IPS DF 6.9 (cell line): ENCODE data around the gene TBC1D12.

Source experiments
- DNase-seq: peaks from one replicate; pipeline ENCODE4 v3.0.0-alpha.2; 2013; ENCODE audit warnings: low read depth, low spot score
- H3K27ac ChIP-seq: one replicate; pipeline ENCODE4 v1.5.1; 2013; ENCODE audit warnings: low read length, control low read depth
- H3K27me3 ChIP-seq: 2 replicates; pipeline ENCODE4 v1.6.1; 2013; ENCODE audit warnings: mild to moderate bottlenecking, low read length; ENCODE audit not compliant: control insufficient read depth, insufficient read depth
- H3K36me3 ChIP-seq: 2 replicates; pipeline ENCODE4 v1.6.1; 2013; ENCODE audit warnings: low read length; ENCODE audit not compliant: control insufficient read depth, insufficient read depth
- H3K4me1 ChIP-seq: 2 replicates; pipeline ENCODE4 v1.6.1; 2013; ENCODE audit warnings: low read length; ENCODE audit not compliant: control insufficient read depth, insufficient read depth
- H3K4me3 ChIP-seq: 2 replicates; pipeline ENCODE4 v1.5.1; 2013; ENCODE audit warnings: mild to moderate bottlenecking, low read length
- H3K9me3 ChIP-seq: 2 replicates; pipeline ENCODE4 v1.6.1; 2013; ENCODE audit warnings: low read length, inconsistent platforms; ENCODE audit not compliant: control insufficient read depth, insufficient read depth
- WGBS: extraction: QIAGEN DNeasy Blood & Tissue Kit; methylation state at CpG from one replicate; pipeline ENCODE4 v1.1.7; 2013; ENCODE audit warnings: mixed read lengths, missing lambda C conversion rate; ENCODE audit not compliant: insufficient read length, insufficient coverage; 5-methylcytosine and 5-hydroxymethylcytosine counted together

The TBC1D12 gene

DNA sequence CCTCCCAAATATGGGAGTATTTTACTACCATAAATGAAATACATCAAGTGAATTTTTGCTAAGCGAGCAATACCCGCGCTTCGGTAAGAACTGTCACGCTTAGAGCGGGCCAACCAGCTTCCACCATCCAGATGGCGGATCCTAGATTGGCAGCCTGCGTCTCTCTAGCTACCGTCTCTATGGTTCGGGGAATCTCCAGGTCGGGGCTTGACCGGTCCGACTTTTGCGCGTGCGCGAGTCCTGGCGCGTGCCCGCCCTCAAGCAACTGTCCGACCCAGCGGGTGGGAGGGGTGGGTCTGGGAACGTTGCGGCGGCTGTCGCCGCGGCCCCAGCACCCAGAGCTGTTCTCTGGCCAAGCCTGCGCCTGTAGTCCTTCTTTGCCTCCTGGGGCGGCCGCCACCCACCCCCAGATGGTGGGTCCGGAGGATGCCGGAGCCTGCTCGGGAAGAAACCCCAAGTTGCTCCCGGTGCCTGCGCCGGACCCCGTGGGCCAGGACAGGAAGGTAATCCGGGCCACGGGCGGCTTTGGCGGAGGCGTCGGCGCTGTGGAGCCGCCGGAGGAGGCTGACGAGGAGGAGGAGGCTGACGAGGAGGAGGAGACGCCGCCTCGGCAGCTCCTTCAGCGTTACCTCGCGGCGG, at the start of gene TBC1D12:
Gene TBC1D12 (plus strand): TSS at position 338 of the 639 bp plus-strand sequence. CDS start 73 bp downstream, at position 411.
- H3K36me3 ChIP-seq, result no peaks in the 10 kb centered on the region
- no CpG with 5 or more reads among the region's 56 CpGs for WGBS
- peak within 1 kb of the TSS; percentile 67 for H3K4me3 ChIP-seq
- peaks cover 1% of the 10 kb centered on the region; the same call in 1 of the 2 replicates for H3K4me1 ChIP-seq
- DNase-seq, result peak; percentile 95
- H3K9me3 ChIP-seq, result no peaks in the 10 kb centered on the region
- H3K27ac ChIP-seq, result no peak within 1 kb of the TSS
- H3K27me3 ChIP-seq, result peaks cover 4% of the 10 kb centered on the region; the same call in 1 of the 2 replicates

DNA sequence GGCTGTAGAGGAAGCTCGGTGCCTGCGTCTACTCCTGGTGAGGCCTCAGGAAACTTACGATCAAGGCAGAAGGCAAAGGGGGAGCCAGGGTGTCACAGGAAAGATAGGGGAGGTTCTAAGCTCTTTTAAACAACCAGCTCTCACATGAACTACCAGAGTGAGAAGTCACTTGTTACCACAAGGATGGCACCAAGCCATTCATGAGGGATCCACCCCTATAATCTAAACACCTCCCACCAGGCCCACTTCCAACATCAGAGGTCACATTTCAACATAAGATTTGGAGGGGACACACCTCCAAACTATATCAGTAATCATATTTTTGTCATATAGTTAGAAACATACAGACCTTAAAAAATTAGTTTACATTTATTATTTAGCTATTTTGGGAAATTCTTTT, 49.0 kb upstream of the TBC1D12 start:
- H3K27ac ChIP-seq, result no peak overlapping the region
- no CpG with 5 or more reads among the region's 3 CpGs for WGBS
- H3K4me1 ChIP-seq, result no peaks in the 10 kb centered on the region
- peaks cover 11% of the 10 kb centered on the region; the same call in 1 of the 2 replicates for H3K36me3 ChIP-seq
- no peak for DNase-seq
- no peaks in the 10 kb centered on the region for H3K27me3 ChIP-seq
- H3K4me3 ChIP-seq, result no peak overlapping the region
- no peaks in the 10 kb centered on the region for H3K9me3 ChIP-seq

DNA sequence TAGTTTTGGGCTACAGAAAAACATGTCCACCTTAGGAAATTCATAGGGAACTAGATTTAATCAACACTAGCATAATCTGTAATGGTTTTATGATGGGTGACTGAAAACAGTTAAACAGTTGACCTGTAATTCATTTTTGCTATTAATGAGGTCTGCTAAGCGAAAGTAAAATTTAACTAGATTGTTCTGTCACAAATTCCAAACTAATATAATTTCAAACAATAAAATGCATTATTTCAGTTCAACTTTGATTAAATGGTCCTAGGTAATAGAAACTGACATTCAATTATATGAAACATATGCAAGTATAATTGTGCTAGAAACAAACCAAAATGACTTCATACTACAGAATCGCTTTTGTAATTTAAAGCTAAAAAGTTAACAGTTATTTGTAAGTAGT, 46.5 kb upstream of the TBC1D12 start:
- no peak overlapping the region for H3K4me3 ChIP-seq
- no peak overlapping the region for H3K27ac ChIP-seq
- H3K9me3 ChIP-seq, result no peaks in the 10 kb centered on the region
- no peaks in the 10 kb centered on the region for H3K27me3 ChIP-seq
- peaks cover 10% of the 10 kb centered on the region; the same call in 1 of the 2 replicates for H3K36me3 ChIP-seq
- no CpG with 5 or more reads among the region's 2 CpGs for WGBS
- no peak for DNase-seq
- no peaks in the 10 kb centered on the region for H3K4me1 ChIP-seq

DNA sequence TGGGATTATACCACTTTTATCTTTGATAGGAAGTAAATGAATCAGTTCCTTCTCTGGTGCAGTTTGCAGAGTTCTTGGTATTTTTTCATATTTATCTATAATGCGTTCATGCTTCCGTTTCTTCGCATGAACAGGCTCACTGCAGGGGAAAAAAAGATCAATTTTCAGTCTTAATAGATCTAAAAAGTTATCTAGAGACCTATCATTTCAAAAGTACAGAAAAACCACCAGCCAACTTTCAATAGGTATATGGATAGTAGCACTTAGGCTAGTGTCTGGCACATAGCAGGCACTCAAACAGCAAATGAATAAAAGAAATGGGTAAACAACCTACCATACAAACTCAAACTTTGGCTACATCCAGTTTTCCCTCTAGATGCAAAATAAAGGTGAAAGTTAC, 45.1 kb upstream of the TBC1D12 start:
- WGBS, result no CpG with 5 or more reads among the region's 3 CpGs
- H3K4me3 ChIP-seq, result no peak overlapping the region

DNA sequence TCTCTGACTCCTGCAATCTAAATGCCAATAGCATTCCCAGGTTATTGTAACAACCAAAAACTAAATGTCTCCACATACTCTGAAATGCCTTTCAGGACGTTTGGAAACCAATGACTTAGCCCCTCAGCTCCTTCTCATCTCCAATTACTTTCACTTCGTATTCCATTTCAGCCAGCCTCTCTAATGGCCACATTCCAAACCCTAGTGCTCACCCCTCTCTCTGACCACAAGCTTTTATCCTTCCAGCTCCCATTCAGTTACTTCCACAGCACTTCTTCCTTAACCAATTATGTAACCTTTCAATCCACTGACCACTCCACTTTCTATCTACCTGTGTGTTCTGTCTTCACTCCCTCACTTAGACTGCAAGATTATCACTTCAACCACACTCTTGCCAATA, 43.9 kb upstream of the TBC1D12 start:
- Histone ChIP-seq H3K36me3 (peaks cover 2% of the 10 kb centered on the region; the same call in 1 of the 2 replicates), H3K27ac (no peak overlapping the region), H3K27me3 (no peaks in the 10 kb centered on the region; the same call in 1 of the 2 replicates), H3K4me3 (no peak overlapping the region), H3K4me1 (no peaks in the 10 kb centered on the region), H3K9me3 (no peaks in the 10 kb centered on the region)
- no peak for DNase-seq
- no CpG with 5 or more reads among the region's 2 CpGs for WGBS

More for the DNA sequence above, 45.1 kb upstream of the TBC1D12 start:
- Histone ChIP-seq H3K4me1 (no peaks in the 10 kb centered on the region), H3K27ac (no peak overlapping the region), H3K36me3 (peaks cover 6% of the 10 kb centered on the region; the same call in 1 of the 2 replicates), H3K9me3 (no peaks in the 10 kb centered on the region), H3K27me3 (no peaks in the 10 kb centered on the region)
- no peak for DNase-seq

DNA sequence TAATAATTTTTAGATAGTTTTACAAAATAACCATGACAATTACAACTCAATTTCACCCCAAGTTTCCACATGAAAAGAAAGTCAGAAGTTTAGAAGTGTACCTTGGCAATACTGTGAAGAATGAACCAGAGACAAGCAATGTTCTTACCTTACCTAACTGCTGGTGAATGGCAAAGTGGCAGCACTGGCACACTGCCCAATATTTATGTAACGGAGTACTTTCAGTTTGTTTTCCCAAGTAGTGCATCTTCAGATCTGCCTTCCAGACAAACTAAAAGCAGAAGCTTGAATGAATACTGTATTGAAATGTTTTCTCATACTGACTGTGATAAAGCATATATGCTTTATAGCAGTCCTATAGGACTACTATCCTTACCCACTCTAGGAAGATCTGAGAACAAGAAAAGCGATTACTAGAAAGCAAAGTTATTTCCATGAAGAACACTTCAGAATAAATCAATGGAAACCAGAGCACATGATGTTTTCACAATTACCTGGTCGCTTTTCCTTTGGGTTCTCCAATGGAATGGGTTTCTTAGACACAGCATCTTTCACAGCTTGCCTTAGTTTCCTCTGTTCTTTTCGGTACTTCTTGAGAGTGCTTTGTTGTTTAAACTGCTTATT, 41.1 kb upstream of the TBC1D12 start:
- DNase-seq, result no peak

DNA sequence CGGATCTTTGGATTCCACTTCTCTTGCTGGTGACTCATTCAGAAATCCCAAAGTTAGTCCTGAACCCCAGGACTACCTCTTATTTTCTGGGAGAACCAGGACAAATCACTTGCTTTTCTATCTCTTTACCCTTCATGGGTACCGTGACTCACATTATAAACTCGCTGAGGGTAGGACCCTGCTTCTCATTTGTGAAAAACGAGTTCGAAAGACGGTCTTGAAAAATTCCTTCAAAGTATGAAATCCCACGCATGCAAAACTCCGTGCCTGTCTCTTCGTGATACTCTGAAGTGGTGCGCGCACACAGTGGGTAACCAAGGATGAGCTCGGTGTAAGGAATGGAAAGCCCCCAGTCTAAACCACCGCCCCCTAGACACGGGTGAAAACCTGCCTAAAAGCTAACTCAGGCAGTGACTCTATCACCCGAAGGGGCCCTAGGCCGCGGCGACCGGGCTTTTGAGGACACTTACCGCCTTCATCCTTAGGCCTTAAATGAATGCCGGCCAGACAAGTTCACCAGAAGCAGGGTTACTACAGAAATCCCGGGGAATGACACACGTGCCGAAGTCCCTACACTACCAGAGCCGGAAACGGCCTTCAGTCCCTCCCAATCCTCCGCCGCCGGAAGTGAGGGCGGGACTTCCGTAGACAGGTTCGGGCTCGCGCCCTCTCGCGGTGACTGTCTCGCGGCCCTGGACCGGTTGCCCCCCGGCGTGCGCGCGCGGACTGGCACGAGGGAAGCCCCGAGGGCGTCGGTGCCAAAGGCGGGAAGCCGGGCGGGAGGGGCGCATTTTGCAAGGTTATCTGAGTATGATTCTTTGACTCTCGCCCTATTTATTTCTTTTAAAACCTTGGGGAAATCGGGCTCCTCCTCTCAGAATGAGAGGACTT, 39.7 kb upstream of the TBC1D12 start, which contains the start of gene NOC3L:
Gene NOC3L (minus strand): TSS at position 580 of the 891 bp plus-strand sequence. CDS start 101 bp downstream, at position 479.
- no CpG with 5 or more reads among the region's 55 CpGs for WGBS
- peak; percentile 82 for DNase-seq
- no peak within 1 kb of the TSS for H3K27ac ChIP-seq
- H3K27me3 ChIP-seq, result no peaks in the 10 kb centered on the region; the same call in 1 of the 2 replicates
- H3K4me1 ChIP-seq, result no peaks in the 10 kb centered on the region
- no peaks in the 10 kb centered on the region for H3K9me3 ChIP-seq
- peaks cover 2% of the 10 kb centered on the region; the same call in 1 of the 2 replicates for H3K36me3 ChIP-seq
- peak within 1 kb of the TSS; percentile 79 for H3K4me3 ChIP-seq

More for the DNA sequence above, 41.1 kb upstream of the TBC1D12 start:
- H3K27ac ChIP-seq, result no peak overlapping the region
- no peaks in the 10 kb centered on the region; the same call in 1 of the 2 replicates for H3K27me3 ChIP-seq
- H3K36me3 ChIP-seq, result peaks cover 2% of the 10 kb centered on the region; the same call in 1 of the 2 replicates
- no peaks in the 10 kb centered on the region for H3K9me3 ChIP-seq
- no CpG with 5 or more reads among the region's 4 CpGs for WGBS
- H3K4me3 ChIP-seq, result no peak overlapping the region
- H3K4me1 ChIP-seq, result no peaks in the 10 kb centered on the region

DNA sequence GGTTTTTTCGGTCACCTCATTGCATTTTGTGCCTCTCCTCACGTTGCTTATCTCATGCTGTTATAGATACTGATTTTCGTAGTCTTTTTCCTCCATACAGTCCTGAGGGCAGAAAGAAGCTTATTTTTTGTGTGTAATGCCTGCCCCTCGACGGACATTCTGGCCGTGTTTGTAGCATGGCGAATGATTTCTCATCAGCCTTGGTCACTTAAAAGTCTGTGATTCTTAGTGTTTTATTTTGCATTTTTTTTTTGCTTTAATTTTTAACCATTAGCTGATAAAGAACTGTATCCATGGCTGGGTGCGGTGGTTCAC, 39.1 kb upstream of the TBC1D12 start:
- no peaks in the 10 kb centered on the region; the same call in 1 of the 2 replicates for H3K27me3 ChIP-seq
- H3K4me1 ChIP-seq, result no peaks in the 10 kb centered on the region
- H3K9me3 ChIP-seq, result no peaks in the 10 kb centered on the region
- WGBS, result no CpG with 5 or more reads among the region's 8 CpGs
- no peak overlapping the region; the same call in 1 of the 2 replicates for H3K4me3 ChIP-seq
- DNase-seq, result no peak
- H3K36me3 ChIP-seq, result peaks cover 2% of the 10 kb centered on the region; the same call in 1 of the 2 replicates
- H3K27ac ChIP-seq, result no peak overlapping the region

DNA sequence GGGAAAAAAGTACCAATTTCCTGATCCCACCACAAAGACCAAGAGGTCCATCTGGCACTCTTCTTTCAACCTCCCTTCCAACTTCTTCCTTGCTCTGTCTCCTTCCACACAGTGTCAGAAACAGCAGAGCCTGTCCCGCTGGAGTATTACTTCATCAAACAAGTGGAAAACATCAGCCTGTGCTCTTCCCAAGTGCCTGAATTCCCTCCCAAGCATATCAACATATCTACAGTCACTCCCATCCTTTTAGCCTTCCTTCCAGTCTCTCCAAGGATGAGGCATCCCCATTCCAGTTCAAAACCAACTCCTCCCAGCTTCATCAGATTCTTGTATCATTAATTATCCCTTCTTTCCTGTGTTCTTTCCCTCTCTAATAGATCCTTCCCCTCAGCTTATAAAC, 37.9 kb upstream of the TBC1D12 start:
- H3K4me3 ChIP-seq, result no peak overlapping the region
- DNase-seq, result no peak
- no peaks in the 10 kb centered on the region for H3K4me1 ChIP-seq
- WGBS, result no CpG with 5 or more reads among the region's 1 CpG
- no peaks in the 10 kb centered on the region for H3K9me3 ChIP-seq
- H3K27me3 ChIP-seq, result no peaks in the 10 kb centered on the region; the same call in 1 of the 2 replicates
- no peaks in the 10 kb centered on the region; the same call in 1 of the 2 replicates for H3K36me3 ChIP-seq
- H3K27ac ChIP-seq, result no peak overlapping the region

DNA sequence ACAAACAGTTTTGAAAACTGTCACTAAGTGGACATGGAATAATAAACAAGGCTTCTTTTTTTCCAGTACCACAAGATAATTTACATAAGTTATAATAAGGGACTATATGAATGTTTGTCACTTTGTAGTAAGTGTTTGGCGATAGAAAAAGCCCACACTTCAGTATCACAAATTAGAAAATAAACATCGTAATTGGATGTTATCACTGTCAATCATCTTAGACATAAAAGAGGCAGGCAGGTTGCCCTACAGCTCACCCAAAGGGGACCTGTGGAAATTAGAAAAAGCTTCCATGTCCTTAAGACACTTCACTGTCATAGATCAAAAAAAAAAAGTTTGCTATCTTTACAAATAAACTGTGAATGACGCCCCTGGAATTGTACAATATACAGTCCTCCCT, 36.0 kb upstream of the TBC1D12 start:
- no peaks in the 10 kb centered on the region; the same call in 1 of the 2 replicates for H3K27me3 ChIP-seq
- DNase-seq, result no peak
- no peak overlapping the region for H3K27ac ChIP-seq
- H3K9me3 ChIP-seq, result no peaks in the 10 kb centered on the region
- no CpG with 5 or more reads among the region's 3 CpGs for WGBS
- no peak overlapping the region for H3K4me3 ChIP-seq
- H3K4me1 ChIP-seq, result no peaks in the 10 kb centered on the region
- H3K36me3 ChIP-seq, result no peaks in the 10 kb centered on the region
